Measurements from ENCODE around the gene COX15. TPM values are rescaled to one million over a fixed set of nuclear protein-coding genes. Genes with fewer than 3 reads are reported as not detected.

Gene COX15
- total and polyA plus RNA-seq, 8 donors: 9.3 to 34.3 (median 13.1) TPM

DNA sequence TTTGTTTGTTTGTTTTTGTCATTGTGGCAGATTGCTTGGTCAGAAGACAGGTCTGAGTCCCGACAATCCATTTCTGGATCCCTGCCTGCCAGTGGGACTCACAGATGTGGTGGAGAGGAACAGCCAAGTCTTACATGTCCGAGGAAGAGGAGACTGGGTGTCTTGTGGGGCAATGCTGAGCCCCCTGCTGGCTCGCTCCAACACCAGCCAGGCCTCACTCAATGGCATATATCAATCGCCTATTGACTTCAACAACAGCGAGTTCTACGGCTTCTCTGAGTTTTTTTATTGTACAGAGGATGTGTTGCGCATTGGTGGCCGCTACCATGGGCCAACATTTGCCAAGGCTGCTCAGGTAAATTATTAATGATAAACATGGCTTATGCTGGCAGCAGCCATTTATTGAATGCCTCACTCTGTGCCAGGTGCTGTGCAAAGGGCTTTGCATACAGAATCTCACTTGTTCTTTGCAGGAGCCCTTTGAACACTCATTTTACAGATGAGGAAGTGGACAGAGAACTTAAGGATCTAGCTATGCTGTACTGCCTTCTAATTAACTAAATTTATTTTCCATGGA, 33.3 kb downstream of the COX15 start:
- 82 to 89% (median 86%) methylated on average over 8 of the region's 8 CpGs for WGBS, 5 donors
- DNase-seq: no peak
- no peaks in the 10 kb centered on the region for H3K9me3 ChIP-seq
- intact Hi-C loops (cut with DNase I; ENCODE audit: low total_unique reads): no loop called here
- H3K4me3 ChIP-seq: no peak overlapping the region
- no peak overlapping the region for H3K27ac ChIP-seq
- H3K36me3 ChIP-seq: peaks cover 35 to 97% (median 95%) of the 10 kb centered on the region in 4 donors
- H3K4me1 ChIP-seq: no peaks in the 10 kb centered on the region
- H3K27me3 ChIP-seq: no peaks in the 10 kb centered on the region
- TF ChIP-seq POLR2A (IDR thresholded peaks at IDR 0.05): no peak
- TF ChIP-seq EP300 (IDR thresholded peaks at IDR 0.05): no peak
- no peak for TF ChIP-seq POLR2AphosphoS5 (IDR thresholded peaks at IDR 0.05)
- TF ChIP-seq, protein P1, sequence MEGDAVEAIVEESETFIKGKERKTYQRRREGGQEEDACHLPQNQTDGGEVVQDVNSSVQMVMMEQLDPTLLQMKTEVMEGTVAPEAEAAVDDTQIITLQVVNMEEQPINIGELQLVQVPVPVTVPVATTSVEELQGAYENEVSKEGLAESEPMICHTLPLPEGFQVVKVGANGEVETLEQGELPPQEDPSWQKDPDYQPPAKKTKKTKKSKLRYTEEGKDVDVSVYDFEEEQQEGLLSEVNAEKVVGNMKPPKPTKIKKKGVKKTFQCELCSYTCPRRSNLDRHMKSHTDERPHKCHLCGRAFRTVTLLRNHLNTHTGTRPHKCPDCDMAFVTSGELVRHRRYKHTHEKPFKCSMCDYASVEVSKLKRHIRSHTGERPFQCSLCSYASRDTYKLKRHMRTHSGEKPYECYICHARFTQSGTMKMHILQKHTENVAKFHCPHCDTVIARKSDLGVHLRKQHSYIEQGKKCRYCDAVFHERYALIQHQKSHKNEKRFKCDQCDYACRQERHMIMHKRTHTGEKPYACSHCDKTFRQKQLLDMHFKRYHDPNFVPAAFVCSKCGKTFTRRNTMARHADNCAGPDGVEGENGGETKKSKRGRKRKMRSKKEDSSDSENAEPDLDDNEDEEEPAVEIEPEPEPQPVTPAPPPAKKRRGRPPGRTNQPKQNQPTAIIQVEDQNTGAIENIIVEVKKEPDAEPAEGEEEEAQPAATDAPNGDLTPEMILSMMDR (IDR thresholded peaks at IDR 0.05): no peak

DNA sequence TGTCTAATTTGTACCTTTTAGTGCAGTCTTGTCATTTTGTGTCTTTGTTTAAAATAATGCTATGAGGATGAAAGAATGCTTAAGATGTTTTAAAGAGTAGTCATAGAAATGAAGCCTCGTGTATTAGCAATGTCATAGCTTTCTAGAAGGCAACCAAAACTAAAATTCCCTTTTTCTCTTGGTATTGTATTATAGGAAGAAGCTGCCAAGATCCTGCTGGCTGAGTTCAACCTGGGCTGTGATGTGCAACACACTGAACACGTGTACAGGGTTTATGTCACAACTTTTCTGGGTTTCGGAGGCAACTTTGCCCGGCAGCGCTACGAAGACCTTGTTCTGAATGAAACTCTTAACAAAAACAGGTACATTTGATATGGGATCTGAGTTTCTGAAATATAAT, 36.2 kb downstream of the COX15 start:
- whole genome bisulfite sequencing, 5 donors: 86 to 93% (median 91%) methylated on average over 6 of the region's 6 CpGs
- H3K27me3 ChIP-seq: no peaks in the 10 kb centered on the region
- TF ChIP-seq POLR2A (IDR thresholded peaks at IDR 0.05) (no peak), POLR2AphosphoS5 (IDR thresholded peaks at IDR 0.05) (no peak), EP300 (IDR thresholded peaks at IDR 0.05) (no peak)
- TF ChIP-seq, protein P1 (IDR thresholded peaks at IDR 0.05): no peak
- intact Hi-C loops (cut with DNase I; ENCODE audit: low total_unique reads): no loop called here
- H3K27ac ChIP-seq: no peak overlapping the region
- no peaks in the 10 kb centered on the region for H3K4me1 ChIP-seq
- H3K36me3 ChIP-seq: peaks cover 42 to 97% (median 95%) of the 10 kb centered on the region in 4 donors
- H3K9me3 ChIP-seq: no peaks in the 10 kb centered on the region
- H3K4me3 ChIP-seq: no peak overlapping the region
- no peak for DNase-seq

GRCh38 chr10:99693933-99694583, 37.9 kb downstream of the COX15 start:
- Histone ChIP-seq H3K9me3 (no peaks in the 10 kb centered on the region), H3K27me3 (no peaks in the 10 kb centered on the region), H3K4me1 (no peaks in the 10 kb centered on the region), H3K27ac (no peak overlapping the region), H3K36me3 (peaks cover 37 to 95% (median 84%) of the 10 kb centered on the region in 4 donors), H3K4me3 (no peak overlapping the region)
- 86 to 95% (median 94%) methylated on average over 3 of the region's 3 CpGs for WGBS, 5 donors
- intact Hi-C loops (cut with DNase I; ENCODE audit: low total_unique reads): no loop called here
- DNase-seq: no peak
- TF ChIP-seq, protein P1 (IDR thresholded peaks at IDR 0.05): no peak
- TF ChIP-seq EP300 (IDR thresholded peaks at IDR 0.05) (no peak), POLR2A (IDR thresholded peaks at IDR 0.05) (no peak)

DNA sequence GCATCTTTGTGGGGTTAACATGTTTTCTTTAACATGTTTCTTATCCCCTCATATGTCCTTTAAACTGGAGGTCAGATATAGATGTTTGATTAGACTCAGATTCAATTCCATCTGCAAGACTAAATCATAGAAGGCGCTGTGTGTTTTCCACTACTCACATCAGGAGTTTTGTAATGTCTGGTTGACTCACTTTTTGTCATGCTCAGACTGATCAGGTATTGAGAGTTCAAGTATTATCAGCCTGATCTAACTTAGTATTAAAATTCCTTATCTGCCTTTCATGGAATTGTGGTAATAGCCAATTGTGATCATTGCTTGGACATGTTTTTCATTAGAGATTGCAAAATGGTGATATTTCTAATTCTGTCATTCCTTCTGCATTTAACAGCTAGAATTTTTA, 42.5 kb downstream of the COX15 start:
- no peaks in the 10 kb centered on the region for H3K9me3 ChIP-seq
- no peak overlapping the region for H3K4me3 ChIP-seq
- TF ChIP-seq EP300 (IDR thresholded peaks at IDR 0.05): no peak
- TF ChIP-seq, protein P1 (IDR thresholded peaks at IDR 0.05): no peak
- TF ChIP-seq POLR2A (IDR thresholded peaks at IDR 0.05): no peak
- TF ChIP-seq POLR2AphosphoS5 (IDR thresholded peaks at IDR 0.05): no peak
- no peak for DNase-seq
- intact Hi-C loops (cut with DNase I; ENCODE audit: low total_unique reads): no loop called here
- no peaks in the 10 kb centered on the region for H3K27me3 ChIP-seq
- H3K27ac ChIP-seq: no peak overlapping the region
- WGBS, 5 donors: 93 to 100% (median 95%) methylated on average over 1 of the region's 1 CpG
- peaks cover 14 to 76% (median 53%) of the 10 kb centered on the region in 4 donors for H3K36me3 ChIP-seq
- no peaks in the 10 kb centered on the region for H3K4me1 ChIP-seq

Measured in stomach (tissue), 9 donors.